Measurements from ENCODE around the gene TACR1. TPM values are rescaled to one million over a fixed set of nuclear protein-coding genes. Genes with fewer than 3 reads are reported as not detected.
A peak's percentile ranks its signal among the peaks of the same experiment; 100 is the strongest.

The TACR1 gene
- total RNA-seq, 1 experiment from 2014 or later, result 0.13 TPM

GRCh38 chr2:75055820-75056675 is 143.3 kb downstream of the TACR1 start:
- H3K36me3 ChIP-seq, result no peaks in the 10 kb centered on the region
- no peaks in the 10 kb centered on the region for H3K9me3 ChIP-seq (replicated peaks)
- DNase-seq (ENCODE audit: low read depth in 1 of 2, low spot score in 2 of 2), result peak; percentile 79 to 97
- H3K27me3 ChIP-seq (replicated peaks), result no peaks in the 10 kb centered on the region
- H3K27ac ChIP-seq, result peak overlapping the region; percentile 97
- peaks cover 37% of the 10 kb centered on the region for H3K4me1 ChIP-seq (replicated peaks)
- H3K4me3 ChIP-seq, result no peak overlapping the region

GRCh38 chr2:75055142-75055819 is 144.0 kb downstream of the TACR1 start:
- Histone ChIP-seq H3K4me1 (replicated peaks) (peaks cover 37% of the 10 kb centered on the region), H3K27me3 (replicated peaks) (no peaks in the 10 kb centered on the region), H3K9me3 (replicated peaks) (no peaks in the 10 kb centered on the region), H3K36me3 (no peaks in the 10 kb centered on the region), H3K27ac (peak overlapping the region; percentile 97), H3K4me3 (no peak overlapping the region)
- no peak for DNase-seq (ENCODE audit: low read depth in 1 of 2, low spot score in 2 of 2)

- no peaks in the 10 kb centered on the region for H3K36me3 ChIP-seq
- no peak overlapping the region for H3K4me3 ChIP-seq
- H3K4me1 ChIP-seq (replicated peaks), result peaks cover 37% of the 10 kb centered on the region
- H3K27me3 ChIP-seq (replicated peaks), result no peaks in the 10 kb centered on the region
- peak overlapping the region; percentile 97 for H3K27ac ChIP-seq
- no peaks in the 10 kb centered on the region for H3K9me3 ChIP-seq (replicated peaks)
- no peak for DNase-seq (ENCODE audit: low read depth in 1 of 2, low spot score in 2 of 2)
These were observed 145.0 kb downstream of the TACR1 start for GRCh38 chr2:75054296-75054695.

GRCh38 chr2:75053484-75054112 is 145.7 kb downstream of the TACR1 start:
- peak in 1 of 2 experiments; percentile 24 for DNase-seq (ENCODE audit: low read depth in 1 of 2, low spot score in 2 of 2)
- no peaks in the 10 kb centered on the region for H3K36me3 ChIP-seq

GRCh38 chr2:75047992-75048625 is 151.2 kb downstream of the TACR1 start:
- no peaks in the 10 kb centered on the region for H3K27me3 ChIP-seq (replicated peaks)
- H3K4me3 ChIP-seq, result no peak overlapping the region
- DNase-seq (ENCODE audit: low read depth in 1 of 2, low spot score in 2 of 2), result peak; percentile 68 to 70
- H3K9me3 ChIP-seq (replicated peaks), result no peaks in the 10 kb centered on the region
- H3K4me1 ChIP-seq (replicated peaks), result peaks cover 44% of the 10 kb centered on the region
- H3K27ac ChIP-seq, result peak overlapping the region; percentile 86
- no peaks in the 10 kb centered on the region for H3K36me3 ChIP-seq

More at GRCh38 chr2:75053484-75054112, 145.7 kb downstream of the TACR1 start:
- H3K27me3 ChIP-seq (replicated peaks), result no peaks in the 10 kb centered on the region
- no peak overlapping the region for H3K27ac ChIP-seq
- peaks cover 44% of the 10 kb centered on the region for H3K4me1 ChIP-seq (replicated peaks)
- H3K9me3 ChIP-seq (replicated peaks), result no peaks in the 10 kb centered on the region
- no peak overlapping the region for H3K4me3 ChIP-seq

GRCh38 chr2:75047189-75047991 is 151.9 kb downstream of the TACR1 start:
- Histone ChIP-seq H3K27me3 (replicated peaks) (no peaks in the 10 kb centered on the region), H3K4me3 (no peak overlapping the region), H3K4me1 (replicated peaks) (peaks cover 51% of the 10 kb centered on the region), H3K9me3 (replicated peaks) (no peaks in the 10 kb centered on the region), H3K27ac (peak overlapping the region; percentile 86), H3K36me3 (no peaks in the 10 kb centered on the region)
- DNase-seq (ENCODE audit: low read depth in 1 of 2, low spot score in 2 of 2), result peak in 1 of 2 experiments; percentile 76

- H3K27me3 ChIP-seq (replicated peaks), result no peaks in the 10 kb centered on the region
- H3K4me3 ChIP-seq, result no peak overlapping the region
- no peak overlapping the region for H3K27ac ChIP-seq
- no peaks in the 10 kb centered on the region for H3K9me3 ChIP-seq (replicated peaks)
- no peak for DNase-seq (ENCODE audit: low read depth in 1 of 2, low spot score in 2 of 2)
- peaks cover 68% of the 10 kb centered on the region for H3K4me1 ChIP-seq (replicated peaks)
- no peaks in the 10 kb centered on the region for H3K36me3 ChIP-seq
These were observed 153.7 kb downstream of the TACR1 start for GRCh38 chr2:75045526-75046050.

- Histone ChIP-seq H3K36me3 (no peaks in the 10 kb centered on the region), H3K9me3 (replicated peaks) (no peaks in the 10 kb centered on the region), H3K27ac (no peak overlapping the region), H3K4me1 (replicated peaks) (peaks cover 67% of the 10 kb centered on the region), H3K4me3 (no peak overlapping the region), H3K27me3 (replicated peaks) (no peaks in the 10 kb centered on the region)
- no peak for DNase-seq (ENCODE audit: low read depth in 1 of 2, low spot score in 2 of 2)
These were observed 155.0 kb downstream of the TACR1 start for GRCh38 chr2:75044291-75044690.

- H3K27ac ChIP-seq, result no peak overlapping the region
These were observed 156.5 kb downstream of the TACR1 start for GRCh38 chr2:75042823-75043222.

GRCh38 chr2:75041731-75042600 is 157.4 kb downstream of the TACR1 start:
- no peaks in the 10 kb centered on the region for H3K9me3 ChIP-seq (replicated peaks)
- no peaks in the 10 kb centered on the region for H3K27me3 ChIP-seq (replicated peaks)
- H3K4me1 ChIP-seq (replicated peaks), result peaks cover 44% of the 10 kb centered on the region
- peak overlapping the region; percentile 60 for H3K27ac ChIP-seq
- DNase-seq (ENCODE audit: low read depth in 1 of 2, low spot score in 2 of 2), result peak in 1 of 2 experiments; percentile 67
- no peaks in the 10 kb centered on the region for H3K36me3 ChIP-seq
- H3K4me3 ChIP-seq, result peak overlapping the region; percentile 6; the same call in 1 of the 2 replicates

More at GRCh38 chr2:75042823-75043222, 156.5 kb downstream of the TACR1 start:
- no peaks in the 10 kb centered on the region for H3K27me3 ChIP-seq (replicated peaks)
- no peak for DNase-seq (ENCODE audit: low read depth in 1 of 2, low spot score in 2 of 2)
- no peaks in the 10 kb centered on the region for H3K36me3 ChIP-seq
- peaks cover 53% of the 10 kb centered on the region for H3K4me1 ChIP-seq (replicated peaks)
- no peaks in the 10 kb centered on the region for H3K9me3 ChIP-seq (replicated peaks)
- H3K4me3 ChIP-seq, result no peak overlapping the region

GRCh38 chr2:75041226-75041625 is 158.1 kb downstream of the TACR1 start:
- peaks cover 37% of the 10 kb centered on the region for H3K4me1 ChIP-seq (replicated peaks)
- DNase-seq (ENCODE audit: low read depth in 1 of 2, low spot score in 2 of 2), result no peak
- H3K4me3 ChIP-seq, result no peak overlapping the region; the same call in 1 of the 2 replicates
- H3K36me3 ChIP-seq, result no peaks in the 10 kb centered on the region
- no peaks in the 10 kb centered on the region for H3K27me3 ChIP-seq (replicated peaks)
- no peaks in the 10 kb centered on the region for H3K9me3 ChIP-seq (replicated peaks)
- H3K27ac ChIP-seq, result peak overlapping the region; percentile 60

Data from SJSA1 (cell line).